ENCODE measurements around the gene PARP2. TPM values are rescaled to one million over a fixed set of nuclear protein-coding genes. Genes with fewer than 3 reads are reported as not detected.

Gene PARP2
- total and polyA plus RNA-seq, 2 donors (not counting 1 experiment from before 2014, with no cell fraction given) = 17.0 to 22.4 TPM

DNA sequence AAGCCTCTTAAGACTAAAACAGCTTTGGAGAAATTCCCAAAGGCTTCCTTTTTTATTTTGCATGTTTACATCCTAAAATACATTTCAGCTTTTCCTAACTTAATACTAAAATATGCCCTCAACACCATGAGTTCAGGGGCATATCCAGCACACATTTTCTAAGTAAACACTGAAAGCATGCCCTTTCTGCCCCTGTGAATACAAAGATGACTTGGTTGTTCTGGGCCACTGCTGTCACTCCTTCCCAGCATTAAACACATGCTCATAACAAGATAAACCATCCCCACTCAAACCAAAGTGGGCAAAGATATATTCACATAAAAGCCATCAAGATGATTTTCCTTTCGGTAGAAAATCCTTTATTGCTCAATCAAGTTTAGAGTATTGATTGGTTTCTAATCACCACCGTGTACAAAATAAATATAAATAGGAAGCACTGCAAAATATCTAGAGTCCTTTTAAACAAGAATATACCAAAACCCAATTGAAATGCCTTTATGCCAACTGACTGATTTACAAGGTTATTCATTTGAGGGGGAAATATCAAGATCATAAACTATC is 12.3 kb upstream of the PARP2 start:
- no CpG with 5 or more reads among the region's 2 CpGs for whole genome bisulfite sequencing (ENCODE audit: insufficient coverage)
- H3K79me2 ChIP-seq (ENCODE audit: control insufficient read depth, insufficient read depth, low read length) = peaks cover 51% of the 10 kb centered on the region
- no peak overlapping the region for H3K4me2 ChIP-seq (replicated peaks; ENCODE audit: low read depth, low read length, poor library complexity, severe bottlenecking)
- Mint-ChIP-seq H3K9me3 (ENCODE audit: insufficient read depth) (no peaks in the 10 kb centered on the region), H3K4me3 (no peak overlapping the region), H3K4me1 (peaks cover 44% of the 10 kb centered on the region), H3K27me3 (no peaks in the 10 kb centered on the region), H3K27ac (no peak overlapping the region)
- DNase-seq (no peak), ATAC-seq (ENCODE audit: low read depth) (no peak)
- no peaks in the 10 kb centered on the region for H3K9me3 ChIP-seq (ENCODE audit: control extremely low read depth in 1 of 3, control insufficient read depth in 2 of 3, insufficient read depth in 1 of 3, low read length in 2 of 3)
- ChIA-PET CTCF (interaction anchor here (1.0 to 10.4 kb wide), 3 partner anchors 13 to 276 kb away, joined by 4 to 215 read pairs (median 5); partner anchors contain the start of gene PARP2), POLR2A (interaction anchor here (0.6 kb wide), 1 partner anchor 12 kb away, joined by 4 read pairs; no protein-coding TSS in a partner anchor)
- no peaks in the 10 kb centered on the region for H4K20me1 ChIP-seq (ENCODE audit: control insufficient read depth, insufficient read depth, low read length, poor library complexity, severe bottlenecking)
- no peak overlapping the region for H2AFZ ChIP-seq (ENCODE audit: insufficient read depth, low read depth, low read length, poor library complexity, severe bottlenecking)
- no peaks in the 10 kb centered on the region for H3K27me3 ChIP-seq (replicated peaks in 1 of 4; ENCODE audit: control extremely low read depth in 1 of 4, control insufficient read depth in 3 of 4, insufficient read depth in 4 of 4, low read length in 3 of 4)
- TF ChIP-seq CTCF (IDR thresholded peaks at IDR 0.05) = no peak
- H3K4me1 ChIP-seq (ENCODE audit: control insufficient read depth in 2 of 2, insufficient read depth in 2 of 2, low read length in 2 of 2) = peaks cover 17 to 18% of the 10 kb centered on the region in 2 donors
- no peak overlapping the region for H3K4me3 ChIP-seq (ENCODE audit: control extremely low read depth in 1 of 5, extremely low read depth in 1 of 5, insufficient read depth in 1 of 5, low read depth in 2 of 5, low read length in 4 of 5)
- H3K9ac ChIP-seq (ENCODE audit: low read length) = no peak overlapping the region
- peak overlapping the region in 1 of 2 donors; percentile 30 for H3K27ac ChIP-seq (ENCODE audit: low read length in 2 of 2)
- intact Hi-C loops (cut with micrococcal nuclease) = no loop called here
- peaks cover 4 to 9% of the 10 kb centered on the region in 2 experiments for H3K36me3 ChIP-seq (replicated peaks in 1 of 2; ENCODE audit: control extremely low read depth in 1 of 2, control insufficient read depth in 1 of 2, extremely low read depth in 1 of 2, insufficient read depth in 2 of 2, low read length in 1 of 2)

DNA sequence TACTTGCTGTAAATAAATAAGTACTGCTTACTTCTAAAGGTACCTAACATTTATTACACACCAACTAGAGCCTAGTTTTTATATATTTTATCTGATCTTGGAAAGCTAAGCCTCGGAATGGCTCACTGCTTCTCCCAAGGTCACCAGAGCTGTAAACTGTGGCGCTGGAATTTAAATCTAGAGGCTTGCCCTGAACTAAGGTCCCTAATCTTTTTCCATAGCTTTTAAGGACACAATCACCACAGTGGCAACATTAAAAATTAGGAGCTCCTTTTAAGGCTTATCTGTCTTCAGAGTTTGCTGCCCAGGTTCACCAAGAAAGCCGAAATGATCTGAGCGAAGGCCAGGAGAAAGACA is 11.0 kb upstream of the PARP2 start:
- WGBS (ENCODE audit: insufficient coverage) = 25% methylated on average over 2 of the region's 4 CpGs
- no peak for TF ChIP-seq EZH2 (IDR thresholded peaks at IDR 0.05; ENCODE audit: borderline replicate concordance, insufficient read depth, low read depth, low read length, poor library complexity, severe bottlenecking)
- no peak for TF ChIP-seq CTCF (IDR thresholded peaks at IDR 0.05)
- H3K9me3 ChIP-seq (ENCODE audit: control extremely low read depth in 1 of 3, control insufficient read depth in 2 of 3, insufficient read depth in 1 of 3, low read length in 2 of 3) = no peaks in the 10 kb centered on the region
- peak overlapping the region; percentile 80 for H3K9ac ChIP-seq (ENCODE audit: low read length)
- ATAC-seq (ENCODE audit: low read depth) (no peak), DNase-seq (no peak)
- H4K20me1 ChIP-seq (ENCODE audit: control insufficient read depth, insufficient read depth, low read length, poor library complexity, severe bottlenecking) = no peaks in the 10 kb centered on the region
- peak overlapping the region; percentile 54 to 100 (median 93) for H3K4me3 ChIP-seq (ENCODE audit: control extremely low read depth in 1 of 5, extremely low read depth in 1 of 5, insufficient read depth in 1 of 5, low read depth in 2 of 5, low read length in 4 of 5)
- peak overlapping the region in 1 of 2 donors; percentile 78 for H3K27ac ChIP-seq (ENCODE audit: low read length in 2 of 2)
- Mint-ChIP-seq H3K4me1 (peaks cover 40% of the 10 kb centered on the region), H3K9me3 (ENCODE audit: insufficient read depth) (no peaks in the 10 kb centered on the region), H3K4me3 (peak overlapping the region; percentile 99), H3K27me3 (no peaks in the 10 kb centered on the region), H3K27ac (peak overlapping the region; percentile 93)
- H3K36me3 ChIP-seq (replicated peaks in 1 of 2; ENCODE audit: control extremely low read depth in 1 of 2, control insufficient read depth in 1 of 2, extremely low read depth in 1 of 2, insufficient read depth in 2 of 2, low read length in 1 of 2) = peaks cover 2 to 5% of the 10 kb centered on the region in 2 experiments
- no peaks in the 10 kb centered on the region for H3K27me3 ChIP-seq (replicated peaks in 1 of 4; ENCODE audit: control extremely low read depth in 1 of 4, control insufficient read depth in 3 of 4, insufficient read depth in 4 of 4, low read length in 3 of 4)
- H2AFZ ChIP-seq (ENCODE audit: insufficient read depth, low read depth, low read length, poor library complexity, severe bottlenecking) = peak overlapping the region; percentile 73
- peaks cover 16 to 18% of the 10 kb centered on the region in 2 donors for H3K4me1 ChIP-seq (ENCODE audit: control insufficient read depth in 2 of 2, insufficient read depth in 2 of 2, low read length in 2 of 2)
- H3K79me2 ChIP-seq (ENCODE audit: control insufficient read depth, insufficient read depth, low read length) = peaks cover 45% of the 10 kb centered on the region
- ChIA-PET POLR2A (interaction anchor here (0.6 to 2.8 kb wide), 2 partner anchors 10 to 37 kb away, joined by 4 to 19 read pairs; partner anchors contain the start of gene PARP2), CTCF (interaction anchor here (0.6 to 10.4 kb wide), 5 partner anchors 11 to 358 kb away, joined by 4 to 215 read pairs (median 5); partner anchors contain the start of gene PARP2)
- intact Hi-C loops (cut with micrococcal nuclease) = no loop called here
- peak overlapping the region; percentile 72 for H3K4me2 ChIP-seq (replicated peaks; ENCODE audit: low read depth, low read length, poor library complexity, severe bottlenecking)

Data from B cell (primary cell).